Astrocyte (in vitro differentiated cells and primary cell): ENCODE data around the gene CNIH3. TPM values are rescaled to one million over a fixed set of nuclear protein-coding genes. Genes with fewer than 3 reads are reported as not detected.
A peak's percentile ranks its signal among the peaks of the same experiment; 100 is the strongest.

Experiments
- DNase-seq: peaks from one replicate; pipeline ENCODE4 v3.0.0-alpha.2; 2010; ENCODE audit warnings: low read depth
- FAIRE-seq: peaks from 2 replicates; lab custom pipeline; 2011; peaks lifted over from hg19 to GRCh38; lab: Jason Lieb, UNC
- H2AFZ ChIP-seq: 2 replicates; pipeline ENCODE4 v1.6.0; 2012; ENCODE audit warnings: low read depth, low read length, inconsistent platforms
- H3K27ac ChIP-seq: 2 replicates; pipeline ENCODE4 v1.5.1; 2011; ENCODE audit warnings: low read depth, low read length, inconsistent platforms
- H3K27me3 ChIP-seq: 2 replicates; pipeline ENCODE4 v1.6.0; 2011; ENCODE audit warnings: low read length, inconsistent platforms; ENCODE audit not compliant: insufficient read depth
- H3K36me3 ChIP-seq: 2 replicates; pipeline ENCODE4 v1.5.1; 2011; ENCODE audit warnings: low read length, inconsistent platforms; ENCODE audit not compliant: insufficient read depth
- H3K4me1 ChIP-seq: 2 replicates; pipeline ENCODE4 v1.5.1; 2011; ENCODE audit warnings: low read length, inconsistent platforms; ENCODE audit not compliant: insufficient read depth
- H3K4me2 ChIP-seq: 2 replicates; pipeline ENCODE4 v1.6.0; 2012; ENCODE audit warnings: low read length, inconsistent platforms
- H3K4me3 ChIP-seq: 2 replicates; pipeline ENCODE4 v1.5.1; 2011; ENCODE audit warnings: low read depth, mild to moderate bottlenecking, low read length, inconsistent platforms; ENCODE audit not compliant: insufficient read depth
- H3K79me2 ChIP-seq: 2 replicates; pipeline ENCODE4 v1.6.0; 2012; ENCODE audit warnings: mild to moderate bottlenecking, low read length, inconsistent platforms; ENCODE audit not compliant: insufficient read depth
- H3K9ac ChIP-seq: 2 replicates; pipeline ENCODE4 v1.6.0; 2012; ENCODE audit warnings: mild to moderate bottlenecking, low read length, inconsistent platforms
- H3K9me3 ChIP-seq: 2 replicates; pipeline ENCODE4 v1.5.1; 2012; ENCODE audit warnings: low read depth, mild to moderate bottlenecking, low read length, inconsistent platforms; ENCODE audit not compliant: insufficient read depth
- H4K20me1 ChIP-seq: 2 replicates; pipeline ENCODE4 v1.6.0; 2012; ENCODE audit warnings: low read length, inconsistent platforms; ENCODE audit not compliant: insufficient read depth
- H3K27ac Mint-ChIP-seq: one replicate; pipeline ENCODE4 v1.8.0; 2021; ENCODE audit warnings: mild to moderate bottlenecking, mixed read lengths; ENCODE audit not compliant: unreplicated experiment
- H3K27me3 Mint-ChIP-seq: one replicate; pipeline ENCODE4 v1.8.0; 2021; ENCODE audit warnings: low read depth, mixed read lengths; ENCODE audit not compliant: unreplicated experiment
- H3K36me3 Mint-ChIP-seq: one replicate; pipeline ENCODE4 v1.8.0; 2021; ENCODE audit warnings: low read depth, mixed read lengths; ENCODE audit not compliant: unreplicated experiment
- H3K4me1 Mint-ChIP-seq: one replicate; pipeline ENCODE4 v1.8.0; 2021; ENCODE audit warnings: low read depth, mixed read lengths; ENCODE audit not compliant: unreplicated experiment
- H3K4me3 Mint-ChIP-seq: one replicate; pipeline ENCODE4 v1.8.0; 2021; ENCODE audit warnings: mild to moderate bottlenecking, moderate library complexity, mixed read lengths; ENCODE audit not compliant: unreplicated experiment
- H3K9me3 Mint-ChIP-seq: one replicate; pipeline ENCODE4 v1.8.0; 2021; ENCODE audit warnings: mild to moderate bottlenecking, mixed read lengths; ENCODE audit not compliant: unreplicated experiment
- EZH2 ChIP-seq: IDR thresholded peaks from 2 replicates; pipeline ENCODE4 v1.6.1; 2012; ENCODE audit warnings: mild to moderate bottlenecking, low read length, inconsistent platforms; ENCODE audit not compliant: insufficient read depth
- total RNA-seq: library from RNA; stranded (reverse); gene quantifications from 2 replicates; pipeline ENCODE4 v1.2.1, GENCODE V29; 2021
- TF ChIP-seq, protein P1 (sequence below): IDR thresholded peaks from 2 replicates; pipeline ENCODE4 v1.5.1; 2011; ENCODE audit warnings: low read depth, mild to moderate bottlenecking, inconsistent platforms, low read length, moderate library complexity; ENCODE audit not compliant: insufficient read depth

Gene CNIH3
- total RNA-seq, 1 donor from 2014 or later, result 7.7 TPM

DNA sequence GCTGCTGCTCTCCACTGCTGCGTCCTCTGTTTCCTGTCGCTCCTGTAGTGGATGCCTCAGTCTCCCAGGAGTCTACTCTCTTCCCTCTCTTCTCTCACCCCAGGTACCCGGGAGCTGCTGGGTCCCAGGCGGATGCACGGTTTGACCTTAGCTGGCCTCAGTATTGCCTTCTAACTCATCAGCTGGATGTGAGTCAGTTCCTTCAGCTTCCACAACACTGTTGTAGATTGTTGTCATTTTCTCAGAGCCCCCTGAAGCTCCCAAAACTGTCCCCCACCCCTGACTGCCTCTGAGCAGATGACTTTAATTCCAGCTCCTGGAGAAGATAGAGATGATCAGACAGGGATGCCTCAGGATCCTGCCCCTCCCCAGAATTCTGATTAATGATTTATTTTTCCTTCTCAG is 7.2 kb downstream of the CNIH3 start:
- no peaks in the 10 kb centered on the region for H3K9me3 ChIP-seq
- TF ChIP-seq EZH2, result no peak
- TF ChIP-seq, protein P1, sequence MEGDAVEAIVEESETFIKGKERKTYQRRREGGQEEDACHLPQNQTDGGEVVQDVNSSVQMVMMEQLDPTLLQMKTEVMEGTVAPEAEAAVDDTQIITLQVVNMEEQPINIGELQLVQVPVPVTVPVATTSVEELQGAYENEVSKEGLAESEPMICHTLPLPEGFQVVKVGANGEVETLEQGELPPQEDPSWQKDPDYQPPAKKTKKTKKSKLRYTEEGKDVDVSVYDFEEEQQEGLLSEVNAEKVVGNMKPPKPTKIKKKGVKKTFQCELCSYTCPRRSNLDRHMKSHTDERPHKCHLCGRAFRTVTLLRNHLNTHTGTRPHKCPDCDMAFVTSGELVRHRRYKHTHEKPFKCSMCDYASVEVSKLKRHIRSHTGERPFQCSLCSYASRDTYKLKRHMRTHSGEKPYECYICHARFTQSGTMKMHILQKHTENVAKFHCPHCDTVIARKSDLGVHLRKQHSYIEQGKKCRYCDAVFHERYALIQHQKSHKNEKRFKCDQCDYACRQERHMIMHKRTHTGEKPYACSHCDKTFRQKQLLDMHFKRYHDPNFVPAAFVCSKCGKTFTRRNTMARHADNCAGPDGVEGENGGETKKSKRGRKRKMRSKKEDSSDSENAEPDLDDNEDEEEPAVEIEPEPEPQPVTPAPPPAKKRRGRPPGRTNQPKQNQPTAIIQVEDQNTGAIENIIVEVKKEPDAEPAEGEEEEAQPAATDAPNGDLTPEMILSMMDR, result no peak
- H3K4me2 ChIP-seq, result peak overlapping the region; percentile 81
- H3K36me3 Mint-ChIP-seq, result peaks cover 8% of the 10 kb centered on the region
- H3K4me3 ChIP-seq, result peak overlapping the region; percentile 12
- H4K20me1 ChIP-seq, result peaks cover 12% of the 10 kb centered on the region
- H3K9me3 Mint-ChIP-seq, result no peaks in the 10 kb centered on the region
- no peaks in the 10 kb centered on the region for H3K27me3 ChIP-seq
- peaks cover 42% of the 10 kb centered on the region for H3K4me1 Mint-ChIP-seq
- H3K79me2 ChIP-seq, result peaks cover 89% of the 10 kb centered on the region
- no peaks in the 10 kb centered on the region for H3K36me3 ChIP-seq
- H3K4me3 Mint-ChIP-seq, result peak overlapping the region; percentile 42
- peak overlapping the region; percentile 77 for H3K9ac ChIP-seq
- DNase-seq, result peak; percentile 77
- H3K27ac Mint-ChIP-seq, result peak overlapping the region; percentile 99
- H2AFZ ChIP-seq, result no peak overlapping the region
- peak overlapping the region; percentile 91 for H3K27ac ChIP-seq
- peak; percentile 96 for FAIRE-seq
- H3K27me3 Mint-ChIP-seq, result peaks cover 19% of the 10 kb centered on the region
- peaks cover 42% of the 10 kb centered on the region for H3K4me1 ChIP-seq

DNA sequence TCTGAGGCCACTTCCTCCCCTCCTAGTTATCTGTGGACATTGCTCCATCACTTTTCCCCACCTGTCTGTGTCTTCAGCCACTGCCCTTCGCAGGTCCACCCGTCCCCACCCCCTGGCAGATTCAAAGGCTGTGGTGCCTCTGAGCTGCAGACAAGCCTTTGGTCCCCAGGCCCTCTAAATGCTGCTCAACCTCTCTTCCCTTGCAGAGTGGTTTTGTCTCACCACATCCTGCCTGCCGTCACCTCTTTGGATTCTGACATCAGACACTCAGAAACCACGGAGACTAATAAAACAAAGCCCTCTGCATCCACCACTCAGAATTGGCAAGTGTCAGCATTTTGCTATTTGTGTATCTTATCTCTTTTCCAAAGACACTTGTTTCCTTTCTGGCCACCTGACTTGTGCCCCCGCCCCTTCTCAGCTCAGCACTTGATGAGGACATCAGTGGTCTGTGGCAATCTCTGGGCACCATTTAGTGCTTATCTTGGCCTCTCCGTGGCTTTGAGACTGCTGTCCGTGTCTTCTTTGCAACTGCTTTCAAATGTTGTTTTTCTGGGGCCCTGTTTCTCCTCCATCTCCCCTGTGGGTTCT is 7.7 kb downstream of the CNIH3 start:
- H3K36me3 ChIP-seq, result no peaks in the 10 kb centered on the region
- H3K36me3 Mint-ChIP-seq, result peaks cover 8% of the 10 kb centered on the region
- no peak for TF ChIP-seq EZH2
- H4K20me1 ChIP-seq, result peaks cover 7% of the 10 kb centered on the region
- DNase-seq (peak; percentile 99), FAIRE-seq (peak; percentile 99)
- peak overlapping the region; percentile 77 for H3K9ac ChIP-seq
- peak overlapping the region; percentile 45 for H3K4me3 Mint-ChIP-seq
- peaks cover 42% of the 10 kb centered on the region for H3K4me1 ChIP-seq
- H3K27ac Mint-ChIP-seq, result peak overlapping the region; percentile 99
- H3K9me3 Mint-ChIP-seq, result no peaks in the 10 kb centered on the region
- H3K27me3 Mint-ChIP-seq, result peaks cover 14% of the 10 kb centered on the region
- H3K27ac ChIP-seq, result peak overlapping the region; percentile 91
- H3K79me2 ChIP-seq, result peaks cover 89% of the 10 kb centered on the region
- H3K4me3 ChIP-seq, result peak overlapping the region; percentile 12
- peak overlapping the region; percentile 81 for H3K4me2 ChIP-seq
- peaks cover 46% of the 10 kb centered on the region for H3K4me1 Mint-ChIP-seq
- no peaks in the 10 kb centered on the region for H3K27me3 ChIP-seq
- H3K9me3 ChIP-seq, result no peaks in the 10 kb centered on the region
- H2AFZ ChIP-seq, result no peak overlapping the region

- Histone ChIP-seq H3K79me2 (peaks cover 88% of the 10 kb centered on the region), H3K4me2 (peak overlapping the region; percentile 81), H2AFZ (no peak overlapping the region), H3K4me3 (no peak overlapping the region), H3K9me3 (no peaks in the 10 kb centered on the region), H3K27ac (peak overlapping the region; percentile 91), H3K27me3 (no peaks in the 10 kb centered on the region), H4K20me1 (peaks cover 2% of the 10 kb centered on the region), H3K9ac (peak overlapping the region; percentile 54), H3K4me1 (peaks cover 42% of the 10 kb centered on the region), H3K36me3 (no peaks in the 10 kb centered on the region)
- FAIRE-seq (no peak), DNase-seq (no peak)
- Mint-ChIP-seq H3K36me3 (peaks cover 7% of the 10 kb centered on the region), H3K4me1 (peaks cover 45% of the 10 kb centered on the region), H3K4me3 (peak overlapping the region; percentile 45), H3K27me3 (peaks cover 9% of the 10 kb centered on the region), H3K9me3 (no peaks in the 10 kb centered on the region), H3K27ac (peak overlapping the region; percentile 99)
- TF ChIP-seq, protein P1, result no peak
Observed at GRCh38 chr1:224624432-224624831, 8.3 kb downstream of the CNIH3 start.
